Activated naive CD4-positive, alpha-beta T cell treated with anti-CD3 and anti-CD28 coated beads for 36 hours (primary cell): Measurements from ENCODE around the gene NECAB2. TPM values are rescaled to one million over a fixed set of nuclear protein-coding genes. Genes with fewer than 3 reads are reported as not detected.

ENCODE experiments used
- CTCF ChIA-PET: fragments of 350-600 bp; sonication (Branson Sonifier 250); formaldehyde crosslinking; loops from one replicate; lab custom pipeline; 2021; ENCODE audit warnings: antibody characterized with exemption; lab: Charles Lee
- DNase-seq: peaks from one replicate; pipeline ENCODE4 v3.0.0-alpha.2; 2020
- H3K27ac Mint-ChIP-seq: one replicate; pipeline ENCODE4 v1.8.0; 2021; ENCODE audit warnings: mild to moderate bottlenecking, mixed read lengths
- H3K27me3 Mint-ChIP-seq: one replicate; pipeline ENCODE4 v1.8.0; 2021; ENCODE audit warnings: low read depth, mixed read lengths
- H3K36me3 Mint-ChIP-seq: one replicate; pipeline ENCODE4 v1.8.0; 2021; ENCODE audit warnings: low read depth, mixed read lengths
- H3K4me1 Mint-ChIP-seq: one replicate; pipeline ENCODE4 v1.8.0; 2021; ENCODE audit warnings: low read depth, mixed read lengths
- H3K4me3 Mint-ChIP-seq: one replicate; pipeline ENCODE4 v1.8.0; 2021; ENCODE audit warnings: mild to moderate bottlenecking, moderate library complexity, mixed read lengths
- H3K9me3 Mint-ChIP-seq: one replicate; pipeline ENCODE4 v1.8.0; 2021; ENCODE audit warnings: mixed read lengths
- intact Hi-C: fragments of 100-400 bp; cut with micrococcal nuclease; formaldehyde crosslinking; loops from one replicate; pipeline ENCODE4 v1.15.1; 2023
- total RNA-seq, 2 experiments: library from RNA; stranded (reverse); gene quantifications; one replicate each; pipeline ENCODE4 v1.2.3, GENCODE V29; 2021

The NECAB2 gene
- total RNA-seq, 2 experiments from 2014 or later, result not detected

- intact Hi-C loops, result no loop called here
- Mint-ChIP-seq H3K4me3 (no peak overlapping the region), H3K4me1 (no peaks in the 10 kb centered on the region), H3K36me3 (no peaks in the 10 kb centered on the region), H3K9me3 (peaks cover 4% of the 10 kb centered on the region), H3K27ac (no peak overlapping the region), H3K27me3 (peaks cover 38% of the 10 kb centered on the region)
- DNase-seq, result peak; percentile 11
- CTCF ChIA-PET, result interaction anchor here (1.3 kb wide), 1 partner anchor 72 kb away, joined by 3 read pairs; no protein-coding TSS in a partner anchor
Measured at GRCh38 chr16:83994087-83994486, 26.0 kb downstream of the NECAB2 start.

- H3K27ac Mint-ChIP-seq, result no peak overlapping the region
- H3K27me3 Mint-ChIP-seq, result peaks cover 36% of the 10 kb centered on the region
- DNase-seq, result no peak
- intact Hi-C loops, result no loop called here
- H3K4me1 Mint-ChIP-seq, result no peaks in the 10 kb centered on the region
- peaks cover 4% of the 10 kb centered on the region for H3K9me3 Mint-ChIP-seq
- no peaks in the 10 kb centered on the region for H3K36me3 Mint-ChIP-seq
- no peak overlapping the region for H3K4me3 Mint-ChIP-seq
- CTCF ChIA-PET, result interaction anchor here (1.3 kb wide), 1 partner anchor 71 kb away, joined by 3 read pairs; no protein-coding TSS in a partner anchor
Measured at GRCh38 chr16:83994703-83995102, 26.7 kb downstream of the NECAB2 start.

GRCh38 chr16:83995754-83996153 lies 27.7 kb downstream of the NECAB2 start:
- H3K4me3 Mint-ChIP-seq, result no peak overlapping the region
- H3K27ac Mint-ChIP-seq, result no peak overlapping the region
- H3K27me3 Mint-ChIP-seq, result peaks cover 28% of the 10 kb centered on the region
- peaks cover 4% of the 10 kb centered on the region for H3K9me3 Mint-ChIP-seq
- no peak for DNase-seq
- CTCF ChIA-PET, result interaction anchor here (1.0 to 1.9 kb wide), 5 partner anchors 16 to 75 kb away, joined by 3 to 4 read pairs (median 4); no protein-coding TSS in a partner anchor
- no peaks in the 10 kb centered on the region for H3K36me3 Mint-ChIP-seq
- intact Hi-C loops, result no loop called here
- H3K4me1 Mint-ChIP-seq, result no peaks in the 10 kb centered on the region

GRCh38 chr16:83996481-83997252 lies 28.6 kb downstream of the NECAB2 start:
- intact Hi-C loops, result no loop called here
- H3K27ac Mint-ChIP-seq, result no peak overlapping the region
- CTCF ChIA-PET, result interaction anchor here (1.2 to 1.9 kb wide), 3 partner anchors 17 to 70 kb away, joined by 3 to 4 read pairs (median 4); no protein-coding TSS in a partner anchor
- H3K4me1 Mint-ChIP-seq, result no peaks in the 10 kb centered on the region
- peaks cover 28% of the 10 kb centered on the region for H3K27me3 Mint-ChIP-seq
- no peak for DNase-seq
- no peak overlapping the region for H3K4me3 Mint-ChIP-seq
- peaks cover 4% of the 10 kb centered on the region for H3K9me3 Mint-ChIP-seq
- no peaks in the 10 kb centered on the region for H3K36me3 Mint-ChIP-seq

- no peaks in the 10 kb centered on the region for H3K9me3 Mint-ChIP-seq
- H3K27me3 Mint-ChIP-seq, result peaks cover 18% of the 10 kb centered on the region
- no peak overlapping the region for H3K27ac Mint-ChIP-seq
- no peak for DNase-seq
- H3K36me3 Mint-ChIP-seq, result no peaks in the 10 kb centered on the region
- intact Hi-C loops, result no loop called here
- no peak overlapping the region for H3K4me3 Mint-ChIP-seq
- CTCF ChIA-PET, result no interaction called here
- no peaks in the 10 kb centered on the region for H3K4me1 Mint-ChIP-seq
Measured at GRCh38 chr16:83998091-83998490, 30.0 kb downstream of the NECAB2 start.

GRCh38 chr16:84000989-84001642 lies 33.1 kb downstream of the NECAB2 start:
- H3K27ac Mint-ChIP-seq, result no peak overlapping the region
- CTCF ChIA-PET, result interaction anchor here (0.6 to 0.8 kb wide), 3 partner anchors 9 to 76 kb away, joined by 3 to 7 read pairs (median 4); no protein-coding TSS in a partner anchor

GRCh38 chr16:84001726-84002125 lies 33.7 kb downstream of the NECAB2 start:
- Mint-ChIP-seq H3K27ac (no peak overlapping the region), H3K4me1 (no peaks in the 10 kb centered on the region), H3K4me3 (no peak overlapping the region), H3K27me3 (no peaks in the 10 kb centered on the region), H3K9me3 (no peaks in the 10 kb centered on the region), H3K36me3 (no peaks in the 10 kb centered on the region)
- CTCF ChIA-PET, result interaction anchor here (0.6 kb wide), 1 partner anchor 76 kb away, joined by 4 read pairs; no protein-coding TSS in a partner anchor
- intact Hi-C loops, result no loop called here
- no peak for DNase-seq

More at GRCh38 chr16:84000989-84001642, 33.1 kb downstream of the NECAB2 start:
- Mint-ChIP-seq H3K4me3 (no peak overlapping the region), H3K9me3 (no peaks in the 10 kb centered on the region), H3K27me3 (peaks cover 2% of the 10 kb centered on the region), H3K36me3 (no peaks in the 10 kb centered on the region), H3K4me1 (no peaks in the 10 kb centered on the region)
- no peak for DNase-seq
- intact Hi-C loops, result no loop called here

- no peak for DNase-seq
- Mint-ChIP-seq H3K27me3 (no peaks in the 10 kb centered on the region), H3K9me3 (no peaks in the 10 kb centered on the region), H3K4me3 (no peak overlapping the region), H3K36me3 (no peaks in the 10 kb centered on the region), H3K27ac (no peak overlapping the region), H3K4me1 (no peaks in the 10 kb centered on the region)
- CTCF ChIA-PET, result no interaction called here
- intact Hi-C loops, result no loop called here
Measured at GRCh38 chr16:84003038-84003437, 35.0 kb downstream of the NECAB2 start.

- Mint-ChIP-seq H3K27me3 (no peaks in the 10 kb centered on the region), H3K27ac (no peak overlapping the region), H3K4me3 (no peak overlapping the region), H3K36me3 (no peaks in the 10 kb centered on the region), H3K4me1 (no peaks in the 10 kb centered on the region), H3K9me3 (no peaks in the 10 kb centered on the region)
- intact Hi-C loops, result no loop called here
- CTCF ChIA-PET, result no interaction called here
- no peak for DNase-seq
Measured at GRCh38 chr16:84004442-84004841, 36.4 kb downstream of the NECAB2 start.

- H3K4me3 Mint-ChIP-seq, result no peak overlapping the region
- H3K27me3 Mint-ChIP-seq, result no peaks in the 10 kb centered on the region
- no peaks in the 10 kb centered on the region for H3K4me1 Mint-ChIP-seq
- H3K36me3 Mint-ChIP-seq, result no peaks in the 10 kb centered on the region
- H3K27ac Mint-ChIP-seq, result no peak overlapping the region
- DNase-seq, result no peak
- intact Hi-C loops, result no loop called here
- CTCF ChIA-PET, result no interaction called here
- no peaks in the 10 kb centered on the region for H3K9me3 Mint-ChIP-seq
Measured at GRCh38 chr16:84005391-84005790, 37.3 kb downstream of the NECAB2 start.

GRCh38 chr16:84007520-84007919 lies 39.5 kb downstream of the NECAB2 start:
- H3K27ac Mint-ChIP-seq, result no peak overlapping the region
- H3K36me3 Mint-ChIP-seq, result no peaks in the 10 kb centered on the region
- intact Hi-C loops, result no loop called here
- no peak overlapping the region for H3K4me3 Mint-ChIP-seq
- CTCF ChIA-PET, result no interaction called here
- no peaks in the 10 kb centered on the region for H3K27me3 Mint-ChIP-seq
- DNase-seq, result no peak
- no peaks in the 10 kb centered on the region for H3K9me3 Mint-ChIP-seq
- H3K4me1 Mint-ChIP-seq, result no peaks in the 10 kb centered on the region

GRCh38 chr16:84007965-84008364 lies 39.9 kb downstream of the NECAB2 start:
- CTCF ChIA-PET, result no interaction called here
- H3K4me1 Mint-ChIP-seq, result no peaks in the 10 kb centered on the region
- no peak for DNase-seq
- no peak overlapping the region for H3K4me3 Mint-ChIP-seq
- H3K9me3 Mint-ChIP-seq, result no peaks in the 10 kb centered on the region
- H3K36me3 Mint-ChIP-seq, result no peaks in the 10 kb centered on the region
- intact Hi-C loops, result no loop called here
- H3K27ac Mint-ChIP-seq, result no peak overlapping the region
- H3K27me3 Mint-ChIP-seq, result no peaks in the 10 kb centered on the region
